ENCODE results near the gene ANXA1.

DNA sequence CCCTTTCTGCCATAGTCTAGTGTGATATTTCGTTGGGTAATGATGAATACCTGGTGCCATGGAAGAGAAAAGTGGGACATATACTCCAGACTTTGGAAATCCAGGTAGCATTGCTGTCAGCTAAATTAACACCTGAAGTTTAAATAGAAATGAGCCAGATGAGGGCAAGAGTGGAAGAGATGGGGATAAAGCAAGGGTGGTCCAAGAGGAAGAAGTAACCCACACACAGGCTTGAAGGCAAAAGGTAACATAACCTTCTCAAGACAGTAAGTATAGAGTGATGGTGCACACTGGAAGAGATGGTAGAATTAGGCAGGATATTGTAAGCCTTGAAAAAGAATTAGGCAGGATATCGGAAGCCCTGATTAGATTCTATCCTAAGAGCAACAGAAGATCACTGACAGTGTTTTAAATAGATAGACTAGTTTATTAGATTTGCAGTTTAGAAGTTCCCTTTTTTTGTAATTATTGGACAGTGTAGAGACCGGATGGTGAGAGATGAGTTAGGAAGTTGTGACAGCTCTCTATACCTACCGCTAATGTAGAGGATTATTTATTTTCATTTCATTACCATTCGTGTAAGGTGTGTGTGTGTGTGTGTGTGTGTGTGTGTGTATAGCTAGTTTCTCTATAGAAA is 16.8 kb downstream of the ANXA1 start:
- TF ChIP-seq JUND (IDR thresholded peaks at IDR 0.05) = no peak
- TF ChIP-seq, protein P1, sequence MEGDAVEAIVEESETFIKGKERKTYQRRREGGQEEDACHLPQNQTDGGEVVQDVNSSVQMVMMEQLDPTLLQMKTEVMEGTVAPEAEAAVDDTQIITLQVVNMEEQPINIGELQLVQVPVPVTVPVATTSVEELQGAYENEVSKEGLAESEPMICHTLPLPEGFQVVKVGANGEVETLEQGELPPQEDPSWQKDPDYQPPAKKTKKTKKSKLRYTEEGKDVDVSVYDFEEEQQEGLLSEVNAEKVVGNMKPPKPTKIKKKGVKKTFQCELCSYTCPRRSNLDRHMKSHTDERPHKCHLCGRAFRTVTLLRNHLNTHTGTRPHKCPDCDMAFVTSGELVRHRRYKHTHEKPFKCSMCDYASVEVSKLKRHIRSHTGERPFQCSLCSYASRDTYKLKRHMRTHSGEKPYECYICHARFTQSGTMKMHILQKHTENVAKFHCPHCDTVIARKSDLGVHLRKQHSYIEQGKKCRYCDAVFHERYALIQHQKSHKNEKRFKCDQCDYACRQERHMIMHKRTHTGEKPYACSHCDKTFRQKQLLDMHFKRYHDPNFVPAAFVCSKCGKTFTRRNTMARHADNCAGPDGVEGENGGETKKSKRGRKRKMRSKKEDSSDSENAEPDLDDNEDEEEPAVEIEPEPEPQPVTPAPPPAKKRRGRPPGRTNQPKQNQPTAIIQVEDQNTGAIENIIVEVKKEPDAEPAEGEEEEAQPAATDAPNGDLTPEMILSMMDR (IDR thresholded peaks at IDR 0.05; ENCODE audit: low read depth, low read length, missing input control) = no peak
- TF ChIP-seq YY1 (IDR thresholded peaks at IDR 0.05) = no peak
- no peak for TF ChIP-seq TAF1 (conservative IDR thresholded peaks at IDR 0.05)
- TF ChIP-seq GABPA (IDR thresholded peaks at IDR 0.05 in 1 of 2, conservative IDR thresholded peaks at IDR 0.05 in 1 of 2) = no peak
- TF ChIP-seq, protein P2, sequence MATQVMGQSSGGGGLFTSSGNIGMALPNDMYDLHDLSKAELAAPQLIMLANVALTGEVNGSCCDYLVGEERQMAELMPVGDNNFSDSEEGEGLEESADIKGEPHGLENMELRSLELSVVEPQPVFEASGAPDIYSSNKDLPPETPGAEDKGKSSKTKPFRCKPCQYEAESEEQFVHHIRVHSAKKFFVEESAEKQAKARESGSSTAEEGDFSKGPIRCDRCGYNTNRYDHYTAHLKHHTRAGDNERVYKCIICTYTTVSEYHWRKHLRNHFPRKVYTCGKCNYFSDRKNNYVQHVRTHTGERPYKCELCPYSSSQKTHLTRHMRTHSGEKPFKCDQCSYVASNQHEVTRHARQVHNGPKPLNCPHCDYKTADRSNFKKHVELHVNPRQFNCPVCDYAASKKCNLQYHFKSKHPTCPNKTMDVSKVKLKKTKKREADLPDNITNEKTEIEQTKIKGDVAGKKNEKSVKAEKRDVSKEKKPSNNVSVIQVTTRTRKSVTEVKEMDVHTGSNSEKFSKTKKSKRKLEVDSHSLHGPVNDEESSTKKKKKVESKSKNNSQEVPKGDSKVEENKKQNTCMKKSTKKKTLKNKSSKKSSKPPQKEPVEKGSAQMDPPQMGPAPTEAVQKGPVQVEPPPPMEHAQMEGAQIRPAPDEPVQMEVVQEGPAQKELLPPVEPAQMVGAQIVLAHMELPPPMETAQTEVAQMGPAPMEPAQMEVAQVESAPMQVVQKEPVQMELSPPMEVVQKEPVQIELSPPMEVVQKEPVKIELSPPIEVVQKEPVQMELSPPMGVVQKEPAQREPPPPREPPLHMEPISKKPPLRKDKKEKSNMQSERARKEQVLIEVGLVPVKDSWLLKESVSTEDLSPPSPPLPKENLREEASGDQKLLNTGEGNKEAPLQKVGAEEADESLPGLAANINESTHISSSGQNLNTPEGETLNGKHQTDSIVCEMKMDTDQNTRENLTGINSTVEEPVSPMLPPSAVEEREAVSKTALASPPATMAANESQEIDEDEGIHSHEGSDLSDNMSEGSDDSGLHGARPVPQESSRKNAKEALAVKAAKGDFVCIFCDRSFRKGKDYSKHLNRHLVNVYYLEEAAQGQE (IDR thresholded peaks at IDR 0.05) = no peak

Data from liver (tissue), 3 donors.